ENCODE data around the gene FOXK2. TPM values are rescaled to one million over a fixed set of nuclear protein-coding genes. Genes with fewer than 3 reads are reported as not detected.

The FOXK2 gene
- total RNA-seq, 1 experiment from 2014 or later = 107 TPM

DNA sequence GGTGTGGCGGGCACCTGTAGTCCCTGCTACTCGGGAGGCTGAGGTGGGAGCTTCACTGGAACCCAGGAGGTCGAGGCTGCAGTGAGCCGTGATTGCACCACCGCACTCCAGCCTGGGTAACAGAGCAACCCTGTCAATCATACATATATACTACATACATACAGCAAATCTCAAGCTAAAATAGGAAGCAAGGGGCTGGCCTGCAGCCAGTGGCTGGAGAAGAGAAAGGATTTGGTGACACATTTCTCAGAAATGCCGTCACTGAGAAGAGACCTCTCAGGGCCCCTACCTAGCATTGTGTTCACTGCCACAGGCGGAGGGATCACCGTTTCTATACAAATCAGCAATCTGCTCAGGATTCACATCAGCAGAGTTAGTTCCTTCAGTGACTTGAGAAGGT, 44.1 kb upstream of the FOXK2 start:
- Histone ChIP-seq H3K4me3 (ENCODE audit: low read depth, low read length, poor library complexity, severe bottlenecking) (no peak overlapping the region), H3K4me1 (ENCODE audit: insufficient read depth, low read length, poor library complexity, severe bottlenecking) (no peaks in the 10 kb centered on the region), H3K9me3 (ENCODE audit: low read depth, low read length, poor library complexity, severe bottlenecking) (no peaks in the 10 kb centered on the region), H3K27me3 (replicated peaks; ENCODE audit: insufficient read depth, low read depth, low read length, poor library complexity) (no peaks in the 10 kb centered on the region), H3K27ac (ENCODE audit: low read depth, low read length, poor library complexity, severe bottlenecking) (no peak overlapping the region), H3K36me3 (ENCODE audit: insufficient read depth, low read length, poor library complexity, severe bottlenecking) (peaks cover 32% of the 10 kb centered on the region)
- no peak for TF ChIP-seq EZH2 (IDR thresholded peaks at IDR 0.05; ENCODE audit: borderline replicate concordance, low read depth, low read length, poor library complexity, severe bottlenecking)
- TF ChIP-seq, protein P1, sequence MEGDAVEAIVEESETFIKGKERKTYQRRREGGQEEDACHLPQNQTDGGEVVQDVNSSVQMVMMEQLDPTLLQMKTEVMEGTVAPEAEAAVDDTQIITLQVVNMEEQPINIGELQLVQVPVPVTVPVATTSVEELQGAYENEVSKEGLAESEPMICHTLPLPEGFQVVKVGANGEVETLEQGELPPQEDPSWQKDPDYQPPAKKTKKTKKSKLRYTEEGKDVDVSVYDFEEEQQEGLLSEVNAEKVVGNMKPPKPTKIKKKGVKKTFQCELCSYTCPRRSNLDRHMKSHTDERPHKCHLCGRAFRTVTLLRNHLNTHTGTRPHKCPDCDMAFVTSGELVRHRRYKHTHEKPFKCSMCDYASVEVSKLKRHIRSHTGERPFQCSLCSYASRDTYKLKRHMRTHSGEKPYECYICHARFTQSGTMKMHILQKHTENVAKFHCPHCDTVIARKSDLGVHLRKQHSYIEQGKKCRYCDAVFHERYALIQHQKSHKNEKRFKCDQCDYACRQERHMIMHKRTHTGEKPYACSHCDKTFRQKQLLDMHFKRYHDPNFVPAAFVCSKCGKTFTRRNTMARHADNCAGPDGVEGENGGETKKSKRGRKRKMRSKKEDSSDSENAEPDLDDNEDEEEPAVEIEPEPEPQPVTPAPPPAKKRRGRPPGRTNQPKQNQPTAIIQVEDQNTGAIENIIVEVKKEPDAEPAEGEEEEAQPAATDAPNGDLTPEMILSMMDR (conservative IDR thresholded peaks at IDR 0.05; ENCODE audit: low read depth, low read length) = no peak
- no TSS peak for BruUV-seq (replicated peaks)
- ChIA-PET POLR2A (ENCODE audit: low non-redundant PET) (no interaction called here), CTCF (no interaction called here)
- DNase-seq (ENCODE audit: low spot score) = no peak
- intact Hi-C loops (cut with micrococcal nuclease; ENCODE audit: unreplicated experiment) = no loop called here

DNA sequence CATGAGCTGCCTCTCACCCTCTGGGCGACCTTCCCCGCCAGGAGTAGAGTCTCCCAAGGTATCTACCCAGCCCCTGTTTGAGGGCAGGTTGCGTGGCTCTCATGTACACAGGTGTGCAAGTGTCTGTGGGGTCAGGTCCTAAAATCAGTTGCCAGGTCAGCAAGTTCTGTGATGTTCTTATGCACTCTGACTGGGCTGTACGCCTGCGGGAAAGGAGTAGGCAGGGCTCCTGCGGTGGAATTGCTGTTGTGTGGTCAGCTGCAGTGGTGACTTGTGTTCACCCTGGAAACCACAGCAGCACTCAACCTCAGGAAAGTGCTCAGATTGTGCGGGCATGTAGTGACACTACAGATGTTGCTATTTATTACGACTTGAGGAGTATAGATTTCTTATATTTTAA, 41.6 kb upstream of the FOXK2 start:
- DNase-seq (ENCODE audit: low spot score) = no peak
- POLR2A ChIA-PET (ENCODE audit: low non-redundant PET) = no interaction called here
- H3K27me3 ChIP-seq (replicated peaks; ENCODE audit: insufficient read depth, low read depth, low read length, poor library complexity) = no peaks in the 10 kb centered on the region
- no peak overlapping the region for H3K4me3 ChIP-seq (ENCODE audit: low read depth, low read length, poor library complexity, severe bottlenecking)
- intact Hi-C loops (cut with micrococcal nuclease; ENCODE audit: unreplicated experiment) = no loop called here
- peaks cover 38% of the 10 kb centered on the region for H3K36me3 ChIP-seq (ENCODE audit: insufficient read depth, low read length, poor library complexity, severe bottlenecking)
- H3K9me3 ChIP-seq (ENCODE audit: low read depth, low read length, poor library complexity, severe bottlenecking) = no peaks in the 10 kb centered on the region
- no peak for TF ChIP-seq EZH2 (IDR thresholded peaks at IDR 0.05; ENCODE audit: borderline replicate concordance, low read depth, low read length, poor library complexity, severe bottlenecking)
- TF ChIP-seq, protein P1 (conservative IDR thresholded peaks at IDR 0.05; ENCODE audit: low read depth, low read length) = no peak
- no TSS peak for BruUV-seq (replicated peaks)
- no peaks in the 10 kb centered on the region for H3K4me1 ChIP-seq (ENCODE audit: insufficient read depth, low read length, poor library complexity, severe bottlenecking)
- H3K27ac ChIP-seq (ENCODE audit: low read depth, low read length, poor library complexity, severe bottlenecking) = no peak overlapping the region
- CTCF ChIA-PET = no interaction called here

DNA sequence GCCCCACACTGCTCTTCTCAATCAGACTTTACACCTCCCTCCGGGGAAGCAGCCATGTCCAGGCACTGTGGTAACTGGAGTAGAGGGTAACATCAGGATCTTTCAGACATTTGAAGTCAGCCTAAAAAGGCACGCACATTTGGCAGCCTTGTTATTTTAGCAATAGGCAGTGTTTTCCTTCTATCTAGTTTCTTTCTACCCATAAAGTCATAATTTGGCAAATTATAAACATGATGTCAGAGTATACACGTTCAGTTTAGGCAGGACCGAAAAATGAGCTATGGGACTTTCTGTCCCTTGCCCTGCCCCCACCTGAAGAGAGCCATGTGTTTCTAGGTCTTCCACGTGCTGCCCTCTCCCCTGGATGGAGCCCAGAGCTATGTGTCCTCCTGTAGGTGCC, 39.9 kb upstream of the FOXK2 start:
- BruUV-seq (replicated peaks) = no TSS peak
- no peak overlapping the region for H3K27ac ChIP-seq (ENCODE audit: low read depth, low read length, poor library complexity, severe bottlenecking)
- ChIA-PET CTCF (no interaction called here), POLR2A (ENCODE audit: low non-redundant PET) (no interaction called here)
- no peak overlapping the region for H3K4me3 ChIP-seq (ENCODE audit: low read depth, low read length, poor library complexity, severe bottlenecking)
- no peak for DNase-seq (ENCODE audit: low spot score)
- no peaks in the 10 kb centered on the region for H3K9me3 ChIP-seq (ENCODE audit: low read depth, low read length, poor library complexity, severe bottlenecking)
- no peaks in the 10 kb centered on the region for H3K27me3 ChIP-seq (replicated peaks; ENCODE audit: insufficient read depth, low read depth, low read length, poor library complexity)
- intact Hi-C loops (cut with micrococcal nuclease; ENCODE audit: unreplicated experiment) = no loop called here
- no peaks in the 10 kb centered on the region for H3K4me1 ChIP-seq (ENCODE audit: insufficient read depth, low read length, poor library complexity, severe bottlenecking)
- TF ChIP-seq EZH2 (IDR thresholded peaks at IDR 0.05; ENCODE audit: borderline replicate concordance, low read depth, low read length, poor library complexity, severe bottlenecking) = no peak
- TF ChIP-seq, protein P1 (conservative IDR thresholded peaks at IDR 0.05; ENCODE audit: low read depth, low read length) = no peak
- peaks cover 47% of the 10 kb centered on the region for H3K36me3 ChIP-seq (ENCODE audit: insufficient read depth, low read length, poor library complexity, severe bottlenecking)
